Peyer's patch (tissue), 4 donors: Measurements from ENCODE around the gene FMN1.

Experiments used
- POLR2A ChIP-seq, 2 donors: fragments of 450-650 bp; IDR thresholded peaks; one replicate each; pipeline ENCODE4 v1.5.1; 2017; ENCODE audit warnings: antibody characterized with exemption in 2 of 2, mild to moderate bottlenecking in 2 of 2, moderate library complexity in 2 of 2
- TF ChIP-seq, protein P1 (sequence below), 6 experiments: fragments of 450-650 bp in 4 of 6; fragments of 200-600 bp in 2 of 6; sonication (generic) in 1 of 6; IDR thresholded peaks; one replicate each; pipeline ENCODE4 v1.5.1; 2017 to 2019; ENCODE audit warnings: antibody characterized with exemption in 6 of 6, mild to moderate bottlenecking in 3 of 6, moderate library complexity in 1 of 6

DNA sequence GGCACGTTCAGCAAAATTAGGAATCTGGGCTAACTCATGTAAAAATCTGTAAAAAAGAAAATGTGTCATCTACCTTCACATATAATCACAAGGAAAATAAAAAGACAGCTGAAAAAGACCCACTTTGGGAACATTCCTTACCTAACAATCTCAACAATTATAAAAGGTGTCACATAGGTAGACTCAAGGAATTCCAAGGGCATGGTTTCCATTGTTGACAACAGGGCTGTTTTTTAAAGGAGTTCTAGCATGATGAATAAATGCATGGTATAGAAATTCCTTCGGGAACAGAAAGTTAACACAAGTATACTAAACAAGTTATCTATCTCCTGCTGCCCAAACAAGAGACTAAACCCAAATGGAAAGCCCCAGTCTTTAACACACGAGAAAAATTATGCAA lies 292.5 kb downstream of the FMN1 start:
- TF ChIP-seq, protein P1, sequence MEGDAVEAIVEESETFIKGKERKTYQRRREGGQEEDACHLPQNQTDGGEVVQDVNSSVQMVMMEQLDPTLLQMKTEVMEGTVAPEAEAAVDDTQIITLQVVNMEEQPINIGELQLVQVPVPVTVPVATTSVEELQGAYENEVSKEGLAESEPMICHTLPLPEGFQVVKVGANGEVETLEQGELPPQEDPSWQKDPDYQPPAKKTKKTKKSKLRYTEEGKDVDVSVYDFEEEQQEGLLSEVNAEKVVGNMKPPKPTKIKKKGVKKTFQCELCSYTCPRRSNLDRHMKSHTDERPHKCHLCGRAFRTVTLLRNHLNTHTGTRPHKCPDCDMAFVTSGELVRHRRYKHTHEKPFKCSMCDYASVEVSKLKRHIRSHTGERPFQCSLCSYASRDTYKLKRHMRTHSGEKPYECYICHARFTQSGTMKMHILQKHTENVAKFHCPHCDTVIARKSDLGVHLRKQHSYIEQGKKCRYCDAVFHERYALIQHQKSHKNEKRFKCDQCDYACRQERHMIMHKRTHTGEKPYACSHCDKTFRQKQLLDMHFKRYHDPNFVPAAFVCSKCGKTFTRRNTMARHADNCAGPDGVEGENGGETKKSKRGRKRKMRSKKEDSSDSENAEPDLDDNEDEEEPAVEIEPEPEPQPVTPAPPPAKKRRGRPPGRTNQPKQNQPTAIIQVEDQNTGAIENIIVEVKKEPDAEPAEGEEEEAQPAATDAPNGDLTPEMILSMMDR (IDR thresholded peaks at IDR 0.05) = no peak
- no peak for TF ChIP-seq POLR2A (IDR thresholded peaks at IDR 0.05)
